Measurements from ENCODE around the gene CRISP1.

DNA sequence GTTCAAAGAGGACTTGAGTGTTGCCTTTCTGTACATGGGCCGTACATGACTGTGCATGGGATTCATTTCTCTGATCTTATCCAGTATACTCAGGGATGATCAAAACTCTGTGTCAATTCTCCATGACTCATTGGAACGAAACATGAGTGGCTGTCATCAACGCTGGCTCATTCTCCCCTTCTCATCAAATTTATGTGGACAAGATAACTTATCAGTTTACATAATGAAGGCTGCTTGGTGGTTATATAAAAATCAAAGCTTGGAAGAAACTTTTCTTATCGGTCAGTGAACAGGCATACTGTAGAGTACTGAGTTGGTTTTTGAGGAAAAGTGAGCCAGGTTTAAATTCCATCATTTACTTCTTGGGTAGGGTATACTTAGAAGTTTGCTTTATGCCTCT is 24.9 kb downstream of the CRISP1 start:
- TF ChIP-seq, protein P1, sequence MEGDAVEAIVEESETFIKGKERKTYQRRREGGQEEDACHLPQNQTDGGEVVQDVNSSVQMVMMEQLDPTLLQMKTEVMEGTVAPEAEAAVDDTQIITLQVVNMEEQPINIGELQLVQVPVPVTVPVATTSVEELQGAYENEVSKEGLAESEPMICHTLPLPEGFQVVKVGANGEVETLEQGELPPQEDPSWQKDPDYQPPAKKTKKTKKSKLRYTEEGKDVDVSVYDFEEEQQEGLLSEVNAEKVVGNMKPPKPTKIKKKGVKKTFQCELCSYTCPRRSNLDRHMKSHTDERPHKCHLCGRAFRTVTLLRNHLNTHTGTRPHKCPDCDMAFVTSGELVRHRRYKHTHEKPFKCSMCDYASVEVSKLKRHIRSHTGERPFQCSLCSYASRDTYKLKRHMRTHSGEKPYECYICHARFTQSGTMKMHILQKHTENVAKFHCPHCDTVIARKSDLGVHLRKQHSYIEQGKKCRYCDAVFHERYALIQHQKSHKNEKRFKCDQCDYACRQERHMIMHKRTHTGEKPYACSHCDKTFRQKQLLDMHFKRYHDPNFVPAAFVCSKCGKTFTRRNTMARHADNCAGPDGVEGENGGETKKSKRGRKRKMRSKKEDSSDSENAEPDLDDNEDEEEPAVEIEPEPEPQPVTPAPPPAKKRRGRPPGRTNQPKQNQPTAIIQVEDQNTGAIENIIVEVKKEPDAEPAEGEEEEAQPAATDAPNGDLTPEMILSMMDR (IDR thresholded peaks at IDR 0.05; ENCODE audit: low read depth, low read length): no peak
- TF ChIP-seq POLR2A (IDR thresholded peaks at IDR 0.05; ENCODE audit: extremely low read depth, insufficient read length): no peak
